Measurements from ENCODE around the gene PTCH2.
"Not testable (repeated sequence)": the region's sequence is repeated elsewhere in the genome, so short reads cannot be mapped to it uniquely, and the experiment has no call there.

PTCH2 gene

DNA sequence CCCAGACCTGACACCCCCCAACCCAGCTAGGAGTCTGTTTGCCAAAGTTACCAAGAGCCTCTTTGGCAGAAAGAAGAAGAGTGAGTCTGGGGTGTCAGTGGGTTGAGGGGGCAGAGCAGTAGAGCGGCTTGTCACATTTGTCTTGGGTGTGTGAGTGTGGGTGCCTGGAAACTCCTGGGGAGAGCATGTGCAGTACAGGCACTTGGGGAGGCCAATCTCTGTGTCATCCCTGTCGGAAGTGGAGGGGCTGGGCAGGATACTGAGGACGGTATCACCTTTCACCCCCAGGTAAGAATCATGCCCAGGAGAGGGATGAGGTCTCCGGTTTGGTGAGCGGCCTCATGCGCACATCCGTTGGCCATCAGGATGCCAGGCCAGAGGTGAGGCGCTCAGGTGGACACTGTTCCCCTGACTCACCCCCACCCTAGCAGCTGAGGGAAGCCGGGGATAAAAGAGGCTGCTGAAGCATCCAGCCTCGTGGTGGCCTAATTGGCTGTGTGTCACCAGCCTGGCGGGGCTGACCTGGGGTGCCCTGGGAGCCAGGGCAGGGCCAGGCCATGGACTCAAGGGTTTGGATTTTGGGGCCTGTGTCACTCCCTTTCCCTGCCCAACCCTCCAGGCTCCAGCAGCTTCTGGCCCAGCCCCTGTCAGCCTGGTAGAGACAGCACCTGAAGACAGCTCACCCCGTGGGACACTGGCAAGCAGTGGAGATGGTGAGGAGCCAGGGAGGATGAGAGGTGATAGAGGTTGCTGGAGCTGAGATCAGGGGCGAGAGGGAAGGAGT, 39.5 kb downstream of the PTCH2 start:
- Histone ChIP-seq H3K27me3 (ENCODE audit: control insufficient read depth in 1 of 2, insufficient read depth in 2 of 2, low read length in 2 of 2) (no peaks in the 10 kb centered on the region), H3K9me3 (ENCODE audit: control insufficient read depth in 1 of 2, low read length in 2 of 2) (no peaks in the 10 kb centered on the region), H3K27ac (ENCODE audit: low read depth, low read length) (no peak overlapping the region), H3K4me1 (ENCODE audit: control insufficient read depth in 1 of 2, insufficient read depth in 2 of 2, low read length in 2 of 2) (peaks cover 43 to 45% of the 10 kb centered on the region in 2 donors), H3K9ac (ENCODE audit: low read depth in 1 of 2, low read length in 2 of 2) (no peak overlapping the region), H3K36me3 (ENCODE audit: control insufficient read depth in 1 of 2, insufficient read depth in 2 of 2, low read length in 2 of 2) (peaks cover 18 to 35% of the 10 kb centered on the region in 2 donors), H3K4me3 (ENCODE audit: low read depth in 1 of 2, low read length in 2 of 2) (no peak overlapping the region)

GRCh38 chr1:44803062-44803311, 40.1 kb downstream of the PTCH2 start:
- Histone ChIP-seq H3K9ac (ENCODE audit: low read depth in 1 of 2, low read length in 2 of 2) (peak overlapping the region in 1 of 2 donors; percentile 56), H3K27ac (ENCODE audit: low read depth, low read length) (no peak overlapping the region), H3K36me3 (ENCODE audit: control insufficient read depth in 1 of 2, insufficient read depth in 2 of 2, low read length in 2 of 2) (peaks cover 18 to 35% of the 10 kb centered on the region in 2 donors), H3K4me3 (ENCODE audit: low read depth in 1 of 2, low read length in 2 of 2) (no peak overlapping the region), H3K4me1 (ENCODE audit: control insufficient read depth in 1 of 2, insufficient read depth in 2 of 2, low read length in 2 of 2) (peaks cover 38 to 39% of the 10 kb centered on the region in 2 donors), H3K27me3 (ENCODE audit: control insufficient read depth in 1 of 2, insufficient read depth in 2 of 2, low read length in 2 of 2) (no peaks in the 10 kb centered on the region), H3K9me3 (ENCODE audit: control insufficient read depth in 1 of 2, low read length in 2 of 2) (no peaks in the 10 kb centered on the region)

GRCh38 chr1:44802306-44803061, 40.6 kb downstream of the PTCH2 start:
- Histone ChIP-seq H3K9ac (ENCODE audit: low read depth in 1 of 2, low read length in 2 of 2) (peak overlapping the region; percentile 56 to 58), H3K4me1 (ENCODE audit: control insufficient read depth in 1 of 2, insufficient read depth in 2 of 2, low read length in 2 of 2) (peaks cover 32 to 34% of the 10 kb centered on the region in 2 donors), H3K4me3 (ENCODE audit: low read depth in 1 of 2, low read length in 2 of 2) (peak overlapping the region; percentile 49 to 73), H3K27ac (ENCODE audit: low read depth, low read length) (peak overlapping the region; percentile 31), H3K36me3 (ENCODE audit: control insufficient read depth in 1 of 2, insufficient read depth in 2 of 2, low read length in 2 of 2) (peaks cover 18 to 35% of the 10 kb centered on the region in 2 donors), H3K9me3 (ENCODE audit: control insufficient read depth in 1 of 2, low read length in 2 of 2) (no peaks in the 10 kb centered on the region), H3K27me3 (ENCODE audit: control insufficient read depth in 1 of 2, insufficient read depth in 2 of 2, low read length in 2 of 2) (no peaks in the 10 kb centered on the region)

- Histone ChIP-seq H3K27ac (ENCODE audit: low read depth, low read length) (peak overlapping the region; percentile 31), H3K9ac (ENCODE audit: low read depth in 1 of 2, low read length in 2 of 2) (peak overlapping the region; percentile 56 to 58), H3K4me1 (ENCODE audit: control insufficient read depth in 1 of 2, insufficient read depth in 2 of 2, low read length in 2 of 2) (peaks cover 25 to 27% of the 10 kb centered on the region in 2 donors), H3K36me3 (ENCODE audit: control insufficient read depth in 1 of 2, insufficient read depth in 2 of 2, low read length in 2 of 2) (peaks cover 18 to 35% of the 10 kb centered on the region in 2 donors), H3K4me3 (ENCODE audit: low read depth in 1 of 2, low read length in 2 of 2) (peak overlapping the region; percentile 49 to 73), H3K9me3 (ENCODE audit: control insufficient read depth in 1 of 2, low read length in 2 of 2) (no peaks in the 10 kb centered on the region), H3K27me3 (ENCODE audit: control insufficient read depth in 1 of 2, insufficient read depth in 2 of 2, low read length in 2 of 2) (no peaks in the 10 kb centered on the region)
Observed at GRCh38 chr1:44801491-44802305, 41.4 kb downstream of the PTCH2 start.

DNA sequence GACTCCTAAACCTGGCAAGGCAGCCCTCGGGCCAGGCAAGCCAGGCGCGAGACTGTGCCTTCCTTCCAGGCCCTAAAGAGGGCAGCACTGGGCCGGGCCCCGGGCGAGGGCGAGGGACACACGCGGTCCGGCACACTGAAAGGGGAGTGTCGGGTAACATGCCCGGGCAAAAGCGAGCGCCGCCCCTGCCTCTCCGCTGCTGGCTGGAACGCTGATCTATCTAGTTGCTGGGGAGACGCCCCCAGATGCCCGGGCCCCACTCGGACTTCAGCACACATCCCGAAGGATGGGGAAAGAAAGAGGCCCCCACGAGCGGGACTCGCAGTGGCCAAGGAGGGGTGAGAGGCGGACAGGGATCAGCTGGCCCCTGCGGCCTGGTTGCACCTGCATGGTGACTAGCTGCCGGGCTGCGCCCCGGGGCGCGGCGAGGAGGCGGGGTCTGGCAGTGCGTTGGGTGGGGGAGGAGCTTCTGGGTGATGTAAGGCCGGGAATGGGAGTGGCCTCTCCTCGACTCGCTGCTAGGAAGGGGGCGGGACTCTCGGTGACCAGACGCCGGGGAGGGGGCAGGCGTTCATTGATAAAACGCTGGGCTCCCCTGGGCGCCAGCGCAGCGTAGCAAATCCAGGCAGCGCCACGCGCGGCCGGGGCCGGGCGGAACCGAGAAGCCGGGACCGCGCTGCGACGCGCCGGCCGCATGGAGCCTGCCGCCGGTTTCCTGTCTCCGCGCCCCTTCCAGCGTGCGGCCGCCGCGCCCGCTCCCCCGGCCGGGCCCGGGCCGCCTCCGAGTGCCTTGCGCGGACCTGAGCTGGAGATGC, 43.1 kb downstream of the PTCH2 start, which contains the start of gene PLK3:
TSS of gene PLK3 (plus strand) at position 608 of the 815 bp plus-strand sequence. CDS start at position 695, 87 bp downstream.
- Histone ChIP-seq H3K4me3 (ENCODE audit: low read depth in 1 of 2, low read length in 2 of 2) (peak within 1 kb of the TSS; percentile 71 to 73), H3K27ac (ENCODE audit: low read depth, low read length) (peak within 1 kb of the TSS; percentile 96), H3K9me3 (ENCODE audit: control insufficient read depth in 1 of 2, low read length in 2 of 2) (no peaks in the 10 kb centered on the region), H3K36me3 (ENCODE audit: control insufficient read depth in 1 of 2, insufficient read depth in 2 of 2, low read length in 2 of 2) (peaks cover 13 to 25% of the 10 kb centered on the region in 2 donors), H3K27me3 (ENCODE audit: control insufficient read depth in 1 of 2, insufficient read depth in 2 of 2, low read length in 2 of 2) (no peaks in the 10 kb centered on the region), H3K4me1 (ENCODE audit: control insufficient read depth in 1 of 2, insufficient read depth in 2 of 2, low read length in 2 of 2) (peaks cover 18 to 23% of the 10 kb centered on the region in 2 donors), H3K9ac (ENCODE audit: low read depth in 1 of 2, low read length in 2 of 2) (peak within 1 kb of the TSS; percentile 81 to 87)

GRCh38 chr1:44798481-44799365, 44.3 kb downstream of the PTCH2 start:
- no peaks in the 10 kb centered on the region for H3K9me3 ChIP-seq (ENCODE audit: control insufficient read depth in 1 of 2, low read length in 2 of 2)
- no peak overlapping the region for H3K9ac ChIP-seq (ENCODE audit: low read depth in 1 of 2, low read length in 2 of 2)

GRCh38 chr1:44797886-44798285, 45.2 kb downstream of the PTCH2 start:
- H3K4me3 ChIP-seq (ENCODE audit: low read depth in 1 of 2, low read length in 2 of 2); H3K9me3 ChIP-seq (ENCODE audit: control insufficient read depth in 1 of 2, low read length in 2 of 2); H3K36me3 ChIP-seq (ENCODE audit: control insufficient read depth in 1 of 2, insufficient read depth in 2 of 2, low read length in 2 of 2); H3K9ac ChIP-seq (ENCODE audit: low read depth in 1 of 2, low read length in 2 of 2); H3K27me3 ChIP-seq (ENCODE audit: control insufficient read depth in 1 of 2, insufficient read depth in 2 of 2, low read length in 2 of 2); H3K27ac ChIP-seq (ENCODE audit: low read depth, low read length): not testable (repeated sequence)
- H3K4me1 ChIP-seq (ENCODE audit: control insufficient read depth in 1 of 2, insufficient read depth in 2 of 2, low read length in 2 of 2): peaks cover 15 to 23% of the 10 kb centered on the region in 2 donors

More at GRCh38 chr1:44798481-44799365, 44.3 kb downstream of the PTCH2 start:
- Histone ChIP-seq H3K36me3 (ENCODE audit: control insufficient read depth in 1 of 2, insufficient read depth in 2 of 2, low read length in 2 of 2) (peaks cover 13% of the 10 kb centered on the region in 2 donors), H3K27ac (ENCODE audit: low read depth, low read length) (no peak overlapping the region), H3K27me3 (ENCODE audit: control insufficient read depth in 1 of 2, insufficient read depth in 2 of 2, low read length in 2 of 2) (no peaks in the 10 kb centered on the region), H3K4me3 (ENCODE audit: low read depth in 1 of 2, low read length in 2 of 2) (no peak overlapping the region), H3K4me1 (ENCODE audit: control insufficient read depth in 1 of 2, insufficient read depth in 2 of 2, low read length in 2 of 2) (peaks cover 18 to 23% of the 10 kb centered on the region in 2 donors)

- H3K4me3 ChIP-seq (ENCODE audit: low read depth in 1 of 2, low read length in 2 of 2): no peak overlapping the region
- H3K27me3 ChIP-seq (ENCODE audit: control insufficient read depth in 1 of 2, insufficient read depth in 2 of 2, low read length in 2 of 2): no peaks in the 10 kb centered on the region
- H3K4me1 ChIP-seq (ENCODE audit: control insufficient read depth in 1 of 2, insufficient read depth in 2 of 2, low read length in 2 of 2): peaks cover 0 to 4% of the 10 kb centered on the region in 2 donors
- H3K36me3 ChIP-seq (ENCODE audit: control insufficient read depth in 1 of 2, insufficient read depth in 2 of 2, low read length in 2 of 2): no peaks in the 10 kb centered on the region
- H3K9me3 ChIP-seq (ENCODE audit: control insufficient read depth in 1 of 2, low read length in 2 of 2): no peaks in the 10 kb centered on the region
- no peak overlapping the region for H3K27ac ChIP-seq (ENCODE audit: low read depth, low read length)
- H3K9ac ChIP-seq (ENCODE audit: low read depth in 1 of 2, low read length in 2 of 2): no peak overlapping the region
Observed at GRCh38 chr1:44792736-44793502, 50.1 kb downstream of the PTCH2 start.
